A549 treated with GW870086 at 1 μM for 4 hours (cell line): ENCODE results near the gene MAP2K1. TPM values are rescaled to one million over a fixed set of nuclear protein-coding genes. Genes with fewer than 3 reads are reported as not detected.

Experiments
- total RNA-seq: library from RNA; stranded (reverse); fragments of 200-300 nt; extraction: Qiagen RNA extraction; gene quantifications from 5 replicates; pipeline ENCODE4 v1.2.3, GENCODE V29; 2022; ENCODE audit warnings: low read depth

MAP2K1 gene
- total RNA-seq, result 69.5 to 120 TPM (median 116 TPM) in 5 replicates

GRCh38 chr15:66386204-66387123 is at the start of gene MAP2K1:
TSS of gene MAP2K1 (plus strand) at chr15:66386912. CDS start at chr15:66387348, 436 bp downstream.

GRCh38 chr15:66356359-66357236 is 30.1 kb upstream of the MAP2K1 start, which contains the start of gene TIPIN:
TSS of gene TIPIN (minus strand) at chr15:66356685. CDS start at chr15:66352947, 3,738 bp downstream.

GRCh38 chr15:66497502-66498455 is 111.1 kb downstream of the MAP2K1 start, which contains the start of gene SNAPC5:
TSS of gene SNAPC5 (minus strand) at chr15:66497762. CDS start at chr15:66497731, 31 bp downstream.

GRCh38 chr15:66504563-66505429 is 118.1 kb downstream of the MAP2K1 start, which contains the start of the genes RPL4 and ZWILCH:
TSS of gene RPL4 (minus strand) at chr15:66504855. CDS start at chr15:66504790, 65 bp downstream.
TSS of gene ZWILCH (plus strand) at chr15:66505326. CDS start at chr15:66505339, 13 bp downstream.

Other genes with a start within 250 kb of the MAP2K1 start
- gene MEGF11, start 133.2 kb upstream of the MAP2K1 start, total RNA-seq, result 0.22 to 0.62 TPM (median 0.41 TPM) in 5 replicates
- 28.7 to 32.7 TPM (median 31.4 TPM) in 5 replicates for gene DIS3L, start 93.3 kb upstream of the MAP2K1 start, total RNA-seq
- 23.6 to 29.9 TPM (median 27.3 TPM) in 5 replicates for gene TIPIN, start 30.2 kb upstream of the MAP2K1 start, total RNA-seq
- 42.1 to 58.6 TPM (median 49.5 TPM) in 5 replicates for gene SNAPC5, start 110.8 kb downstream of the MAP2K1 start, total RNA-seq
- 4,983 to 6,184 TPM (median 5,415 TPM) in 5 replicates for gene RPL4, start 117.9 kb downstream of the MAP2K1 start, total RNA-seq
- 29.3 to 43.0 TPM (median 35.7 TPM) in 5 replicates for gene ZWILCH, start 118.4 kb downstream of the MAP2K1 start, total RNA-seq
- gene LCTL, start 179.1 kb downstream of the MAP2K1 start, total RNA-seq, result not detected in 5 replicates